Measurements from ENCODE around the gene PACRG. TPM values are rescaled to one million over a fixed set of nuclear protein-coding genes. Genes with fewer than 3 reads are reported as not detected.

Gene PACRG
- total RNA-seq, 2 experiments from 2014 or later: not detected

- Histone ChIP-seq H3K4me3 (ENCODE audit: low read depth, low read length, poor library complexity, severe bottlenecking) (no peak overlapping the region), H4K20me1 (ENCODE audit: insufficient read depth, low read length) (no peaks in the 10 kb centered on the region), H3K4me1 (ENCODE audit: insufficient read depth, low read length, poor library complexity, severe bottlenecking) (no peaks in the 10 kb centered on the region), H3K79me2 (ENCODE audit: insufficient read depth, low read depth, low read length) (no peaks in the 10 kb centered on the region), H3K36me3 (ENCODE audit: insufficient read depth, low read length) (no peaks in the 10 kb centered on the region), H3K4me2 (ENCODE audit: low read length) (no peak overlapping the region), H3K9me2 (ENCODE audit: insufficient read depth, low read length) (no peaks in the 10 kb centered on the region), H3K9me3 (ENCODE audit: low read length) (no peaks in the 10 kb centered on the region), H3K27ac (ENCODE audit: low read depth, low read length, poor library complexity, severe bottlenecking) (no peak overlapping the region), H2AFZ (ENCODE audit: low read length) (no peak overlapping the region)
- no peak for DNase-seq (ENCODE audit: low spot score)
- TF ChIP-seq CTCF (conservative IDR thresholded peaks at IDR 0.05; ENCODE audit: low read length) (no peak), EZH2phosphoT487 (IDR thresholded peaks at IDR 0.05; ENCODE audit: borderline replicate concordance, low read depth, low read length) (no peak)
- ChIA-PET CTCF (ENCODE audit: unreplicated experiment) (no interaction called here), POLR2A (no interaction called here)
- BruUV-seq (replicated peaks): no TSS peak
- intact Hi-C loops (cut with micrococcal nuclease; ENCODE audit: unreplicated experiment): no loop called here
Observed at GRCh38 chr6:163023700-163024099, 295.9 kb downstream of the PACRG start.

- no peak overlapping the region for H2AFZ ChIP-seq (ENCODE audit: low read length)
- TF ChIP-seq CTCF (conservative IDR thresholded peaks at IDR 0.05; ENCODE audit: low read length) (no peak), EZH2phosphoT487 (IDR thresholded peaks at IDR 0.05; ENCODE audit: borderline replicate concordance, low read depth, low read length) (no peak)
- no TSS peak for BruUV-seq (replicated peaks)
- no peaks in the 10 kb centered on the region for H4K20me1 ChIP-seq (ENCODE audit: insufficient read depth, low read length)
- CTCF ChIA-PET (ENCODE audit: unreplicated experiment): no interaction called here
- no peaks in the 10 kb centered on the region for H3K9me3 ChIP-seq (ENCODE audit: low read length)
- no peak overlapping the region for H3K4me3 ChIP-seq (ENCODE audit: low read depth, low read length, poor library complexity, severe bottlenecking)
- no peaks in the 10 kb centered on the region for H3K9me2 ChIP-seq (ENCODE audit: insufficient read depth, low read length)
- no peaks in the 10 kb centered on the region for H3K79me2 ChIP-seq (ENCODE audit: insufficient read depth, low read depth, low read length)
- POLR2A ChIA-PET: interaction anchor here (1.2 kb wide), 1 partner anchor 24 kb away, joined by 3 read pairs; no protein-coding TSS in a partner anchor
- H3K4me1 ChIP-seq (ENCODE audit: insufficient read depth, low read length, poor library complexity, severe bottlenecking): no peaks in the 10 kb centered on the region
- H3K4me2 ChIP-seq (ENCODE audit: low read length): no peak overlapping the region
- no peak overlapping the region for H3K27ac ChIP-seq (ENCODE audit: low read depth, low read length, poor library complexity, severe bottlenecking)
- DNase-seq (ENCODE audit: low spot score): no peak
- intact Hi-C loops (cut with micrococcal nuclease; ENCODE audit: unreplicated experiment): no loop called here
- no peaks in the 10 kb centered on the region for H3K36me3 ChIP-seq (ENCODE audit: insufficient read depth, low read length)
Observed at GRCh38 chr6:163026893-163027292, 299.1 kb downstream of the PACRG start.

GRCh38 chr6:163030980-163031379 is 303.2 kb downstream of the PACRG start:
- TF ChIP-seq EZH2phosphoT487 (IDR thresholded peaks at IDR 0.05; ENCODE audit: borderline replicate concordance, low read depth, low read length): no peak
- intact Hi-C loops (cut with micrococcal nuclease; ENCODE audit: unreplicated experiment): no loop called here
- CTCF ChIA-PET (ENCODE audit: unreplicated experiment): no interaction called here

More at GRCh38 chr6:163030980-163031379, 303.2 kb downstream of the PACRG start:
- no TSS peak for BruUV-seq (replicated peaks)
- POLR2A ChIA-PET: no interaction called here
- no peaks in the 10 kb centered on the region for H3K9me2 ChIP-seq (ENCODE audit: insufficient read depth, low read length)
- H2AFZ ChIP-seq (ENCODE audit: low read length): no peak overlapping the region
- no peaks in the 10 kb centered on the region for H4K20me1 ChIP-seq (ENCODE audit: insufficient read depth, low read length)
- H3K4me2 ChIP-seq (ENCODE audit: low read length): no peak overlapping the region
- no peak for DNase-seq (ENCODE audit: low spot score)
- H3K9me3 ChIP-seq (ENCODE audit: low read length): no peaks in the 10 kb centered on the region
- H3K79me2 ChIP-seq (ENCODE audit: insufficient read depth, low read depth, low read length): no peaks in the 10 kb centered on the region
- H3K36me3 ChIP-seq (ENCODE audit: insufficient read depth, low read length): no peaks in the 10 kb centered on the region
- H3K27ac ChIP-seq (ENCODE audit: low read depth, low read length, poor library complexity, severe bottlenecking): no peak overlapping the region
- no peaks in the 10 kb centered on the region for H3K4me1 ChIP-seq (ENCODE audit: insufficient read depth, low read length, poor library complexity, severe bottlenecking)
- no peak overlapping the region for H3K4me3 ChIP-seq (ENCODE audit: low read depth, low read length, poor library complexity, severe bottlenecking)

Measured in OCI-LY7 (cell line).